Fibroblast of peridontal ligament (primary cell): ENCODE data around the gene GSN.

Source experiments
- DNase-seq: peaks from one replicate; pipeline ENCODE4 v3.0.0-alpha.2; 2010; ENCODE audit errors: extremely low read depth

GSN gene

DNA sequence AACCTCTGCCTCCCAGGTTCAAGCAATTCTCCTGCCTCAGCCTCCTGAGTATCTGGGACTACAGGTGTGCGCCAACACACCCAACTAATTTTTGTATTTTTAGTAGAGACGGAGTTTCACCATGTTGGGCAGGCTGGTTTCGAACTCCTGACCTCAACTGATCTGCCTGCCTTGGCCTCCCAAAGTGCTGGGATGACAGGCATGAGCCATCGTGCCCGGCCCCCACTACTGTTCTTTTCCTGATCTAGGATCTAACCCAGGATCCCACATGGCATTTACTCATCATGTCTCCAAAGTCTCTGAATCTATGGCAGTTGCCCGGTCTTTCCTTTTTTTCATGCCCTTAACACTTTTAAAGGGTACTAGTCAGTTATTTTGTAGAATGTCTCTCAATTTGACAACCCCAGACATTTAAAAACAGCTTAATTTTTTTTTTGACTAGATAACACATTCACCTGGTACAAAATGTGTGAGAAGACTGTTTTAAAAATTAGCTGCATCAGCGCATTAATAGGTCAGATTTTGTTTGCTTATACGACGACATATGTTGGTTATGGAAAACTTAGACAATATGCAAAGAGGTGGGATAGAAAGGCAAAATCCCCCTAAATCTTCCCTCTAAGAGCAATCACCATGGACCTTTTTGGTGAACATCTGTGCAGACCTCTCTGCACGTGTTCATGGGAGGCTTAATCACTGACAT, 55.6 kb downstream of the GSN start:
- DNase-seq = no peak

DNA sequence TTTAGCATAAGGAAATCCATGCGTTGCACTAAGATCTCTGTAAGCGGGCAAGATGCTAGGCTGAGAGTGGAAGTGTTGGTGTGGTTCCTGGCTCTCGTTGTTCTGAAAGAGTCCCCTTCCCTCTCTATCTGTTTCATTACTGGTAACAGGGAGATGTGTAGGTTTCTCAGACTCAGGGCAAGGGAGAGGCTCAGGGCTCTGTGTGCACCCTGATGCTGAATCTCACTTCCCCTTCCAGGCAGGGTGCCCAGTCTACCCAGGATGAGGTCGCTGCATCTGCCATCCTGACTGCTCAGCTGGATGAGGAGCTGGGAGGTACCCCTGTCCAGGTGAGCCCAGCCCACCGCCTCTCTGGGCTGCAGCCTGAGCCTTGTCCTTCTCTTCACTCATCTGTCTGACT, 56.4 kb downstream of the GSN start:
- DNase-seq = no peak

DNA sequence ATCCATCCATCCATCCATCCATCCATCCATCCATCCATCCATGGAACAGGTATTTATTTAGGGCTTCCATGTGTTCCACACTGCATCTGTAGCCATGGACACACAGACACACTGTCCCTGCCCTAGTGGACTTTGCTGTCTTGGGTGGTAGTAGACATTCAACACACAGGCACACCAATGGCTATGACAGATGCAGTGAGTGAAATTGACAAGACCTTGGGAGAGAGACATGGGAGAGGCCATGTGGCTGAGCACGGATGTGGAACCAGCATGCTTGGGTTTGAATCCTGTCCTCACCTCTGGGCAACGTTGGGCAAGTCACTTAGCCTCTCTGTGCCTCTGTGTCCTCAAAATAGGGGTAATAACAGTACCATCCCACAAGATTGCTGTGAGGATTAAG, 56.8 kb downstream of the GSN start:
- no peak for DNase-seq

DNA sequence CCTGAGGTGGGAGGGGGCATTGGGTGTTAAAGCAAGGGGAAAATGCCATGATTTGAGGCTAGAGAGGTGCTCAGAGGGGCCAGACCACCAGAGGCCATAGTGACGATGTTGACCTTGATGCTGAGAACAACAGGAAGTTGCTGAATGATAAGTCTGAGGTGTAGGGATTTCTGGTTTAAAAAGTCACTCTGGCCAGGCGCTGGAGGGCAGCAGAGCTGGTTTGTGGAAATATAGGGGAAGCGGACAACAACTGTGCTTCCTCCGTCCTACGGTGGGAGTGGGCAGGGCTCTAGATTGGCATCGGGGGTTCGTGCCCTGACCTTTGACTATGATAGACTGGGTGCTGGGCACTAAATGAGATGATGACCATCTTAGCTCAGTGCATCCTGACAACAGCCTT, 57.4 kb downstream of the GSN start:
- no peak for DNase-seq

DNA sequence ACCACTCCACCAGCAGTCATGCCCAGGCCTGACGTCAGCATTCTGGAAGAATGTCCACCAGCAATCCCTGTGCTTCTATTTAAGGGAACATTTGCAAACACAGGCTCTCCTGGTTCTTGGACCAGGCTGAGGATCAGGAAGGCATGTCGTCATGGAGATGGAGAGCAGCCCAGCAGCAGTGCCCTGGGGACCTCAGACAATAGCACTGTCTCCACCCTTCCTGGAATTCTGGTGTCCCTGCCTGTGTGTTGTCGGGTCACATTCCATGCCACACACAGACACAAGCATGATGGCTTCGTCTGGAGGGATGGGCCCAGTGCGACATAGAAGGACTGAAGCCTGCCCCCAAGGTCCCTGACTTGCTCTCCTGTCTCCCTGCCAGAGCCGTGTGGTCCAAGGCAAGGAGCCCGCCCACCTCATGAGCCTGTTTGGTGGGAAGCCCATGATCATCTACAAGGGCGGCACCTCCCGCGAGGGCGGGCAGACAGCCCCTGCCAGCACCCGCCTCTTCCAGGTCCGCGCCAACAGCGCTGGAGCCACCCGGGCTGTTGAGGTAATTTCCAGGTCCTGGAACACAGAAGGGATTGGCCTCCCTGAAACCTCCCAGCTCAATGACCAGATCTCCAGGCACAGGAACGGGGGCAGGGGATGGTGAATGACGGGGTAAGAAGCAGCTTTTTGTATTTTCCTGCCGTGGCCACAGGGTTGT, 58.3 kb downstream of the GSN start:
- peak; percentile 94 for DNase-seq

DNA sequence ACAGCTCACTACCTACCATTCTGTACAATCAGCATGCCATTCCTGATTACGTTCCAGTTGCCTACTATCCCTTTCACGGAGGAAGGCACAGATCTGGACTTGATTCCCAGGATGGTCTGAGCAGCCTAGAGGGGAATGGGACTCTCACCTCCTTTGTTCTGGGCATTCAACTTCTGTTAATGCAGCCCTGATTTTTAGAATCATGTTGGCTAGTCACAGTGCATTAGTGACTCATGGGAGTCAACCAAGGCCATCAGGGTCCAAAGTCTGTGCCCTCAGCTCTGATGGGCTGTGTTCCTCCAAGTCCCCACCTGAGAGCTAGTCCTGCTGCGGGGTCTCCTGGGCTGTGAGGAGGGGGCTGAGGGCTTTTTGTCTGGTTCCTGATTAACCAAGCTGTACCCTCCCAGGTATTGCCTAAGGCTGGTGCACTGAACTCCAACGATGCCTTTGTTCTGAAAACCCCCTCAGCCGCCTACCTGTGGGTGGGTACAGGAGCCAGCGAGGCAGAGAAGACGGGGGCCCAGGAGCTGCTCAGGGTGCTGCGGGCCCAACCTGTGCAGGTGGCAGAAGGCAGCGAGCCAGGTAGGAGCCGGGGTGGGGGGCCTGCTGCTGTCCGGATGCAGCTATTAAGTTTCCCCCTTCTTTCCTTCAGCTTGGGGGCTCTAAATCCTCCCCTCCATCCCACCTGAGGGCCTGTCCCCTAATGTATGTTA, 59.1 kb downstream of the GSN start:
- DNase-seq = no peak

DNA sequence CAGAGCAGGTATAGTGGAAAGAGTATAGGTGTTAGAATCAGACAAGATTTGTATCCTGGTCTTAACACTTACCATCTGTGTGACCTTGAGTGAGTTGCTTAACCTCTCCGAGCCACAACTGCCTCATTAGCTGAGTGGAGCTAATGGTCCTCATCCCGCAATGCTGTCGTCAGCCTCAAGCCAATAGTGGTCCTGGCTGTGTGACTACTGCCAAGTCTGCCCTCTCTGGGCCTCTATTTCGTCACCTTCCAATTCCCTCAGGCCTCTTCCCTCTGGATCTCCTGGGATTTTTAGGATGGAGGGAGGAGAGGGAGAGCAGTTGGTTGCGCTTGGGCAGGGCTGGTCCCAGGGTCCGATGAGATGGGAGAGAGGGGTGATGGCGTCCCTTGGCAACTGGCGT, 60.5 kb downstream of the GSN start:
- no peak for DNase-seq

DNA sequence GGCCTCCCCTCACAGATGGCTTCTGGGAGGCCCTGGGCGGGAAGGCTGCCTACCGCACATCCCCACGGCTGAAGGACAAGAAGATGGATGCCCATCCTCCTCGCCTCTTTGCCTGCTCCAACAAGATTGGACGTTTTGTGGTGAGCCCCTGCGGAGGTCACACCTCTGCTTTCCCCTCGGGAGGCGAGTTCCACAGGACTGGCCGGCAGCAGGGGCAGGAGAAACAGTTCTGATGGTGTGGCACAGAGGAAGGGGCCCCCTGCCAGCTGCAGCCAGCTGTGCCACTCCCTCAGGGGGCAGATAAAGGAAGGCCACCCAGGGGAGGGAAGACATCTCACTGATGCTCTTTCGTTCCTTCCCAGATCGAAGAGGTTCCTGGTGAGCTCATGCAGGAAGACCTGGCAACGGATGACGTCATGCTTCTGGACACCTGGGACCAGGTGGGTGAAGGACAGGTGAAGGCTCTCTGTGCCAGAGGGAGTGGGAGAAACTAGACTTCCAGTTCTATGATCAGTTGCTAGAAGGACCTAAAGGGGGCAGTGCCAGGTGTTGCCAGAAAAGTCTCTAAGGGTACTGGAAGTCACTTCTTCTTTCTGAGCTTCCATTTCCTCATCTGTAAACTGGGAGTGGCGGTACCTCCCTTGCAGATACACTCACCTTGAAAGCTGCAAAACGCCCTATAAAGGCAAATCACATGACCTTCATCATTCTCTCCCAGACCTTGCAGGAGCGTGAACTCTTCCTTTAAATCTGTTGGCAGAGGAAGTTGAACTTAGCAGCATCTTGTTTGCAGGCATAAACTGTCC, 61.1 kb downstream of the GSN start:
- no peak for DNase-seq

DNA sequence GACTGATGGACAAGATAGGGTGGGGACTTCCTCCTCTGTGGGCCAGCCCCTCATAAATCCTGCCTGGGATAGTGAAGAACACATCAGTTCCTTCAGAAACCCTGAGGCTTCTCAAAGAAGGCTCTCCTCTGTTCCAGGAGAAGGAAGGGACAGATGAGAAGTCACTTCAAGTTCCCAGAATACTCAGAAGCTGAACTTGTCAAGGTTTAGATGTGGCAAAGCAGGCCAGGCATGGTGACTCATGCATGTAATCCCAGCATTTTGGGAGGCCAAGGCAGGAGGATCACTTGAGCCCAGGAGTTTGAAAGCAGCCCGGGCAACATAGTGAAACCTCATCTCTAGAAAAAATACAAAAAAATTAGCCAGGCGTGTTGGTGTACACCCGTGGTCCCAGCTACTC, 63.6 kb downstream of the GSN start:
- no peak for DNase-seq

DNA sequence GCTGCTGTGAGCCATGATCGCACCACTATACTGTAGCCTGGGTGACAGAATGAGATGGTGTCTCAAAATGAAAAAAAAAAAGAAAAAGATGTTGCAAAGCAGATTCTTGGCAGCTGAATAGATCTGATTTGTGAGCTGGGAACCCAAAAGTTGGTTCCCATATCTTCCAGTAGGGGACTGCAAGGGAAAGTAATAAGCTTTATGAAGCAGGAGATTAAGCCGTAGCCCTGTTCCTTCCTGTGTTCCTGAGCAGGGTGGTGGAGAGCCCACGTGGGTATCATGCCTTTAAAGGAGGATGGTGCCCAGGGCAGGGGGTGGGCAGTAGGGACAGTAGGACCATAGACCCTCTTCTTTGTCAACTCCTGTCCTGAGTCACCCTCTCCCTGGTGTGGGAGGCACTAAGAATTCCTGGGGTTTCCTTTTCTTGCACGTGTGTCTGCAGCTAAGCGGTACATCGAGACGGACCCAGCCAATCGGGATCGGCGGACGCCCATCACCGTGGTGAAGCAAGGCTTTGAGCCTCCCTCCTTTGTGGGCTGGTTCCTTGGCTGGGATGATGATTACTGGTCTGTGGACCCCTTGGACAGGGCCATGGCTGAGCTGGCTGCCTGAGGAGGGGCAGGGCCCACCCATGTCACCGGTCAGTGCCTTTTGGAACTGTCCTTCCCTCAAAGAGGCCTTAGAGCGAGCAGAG, 64.2 kb downstream of the GSN start:
- peak; percentile 91 for DNase-seq

DNA sequence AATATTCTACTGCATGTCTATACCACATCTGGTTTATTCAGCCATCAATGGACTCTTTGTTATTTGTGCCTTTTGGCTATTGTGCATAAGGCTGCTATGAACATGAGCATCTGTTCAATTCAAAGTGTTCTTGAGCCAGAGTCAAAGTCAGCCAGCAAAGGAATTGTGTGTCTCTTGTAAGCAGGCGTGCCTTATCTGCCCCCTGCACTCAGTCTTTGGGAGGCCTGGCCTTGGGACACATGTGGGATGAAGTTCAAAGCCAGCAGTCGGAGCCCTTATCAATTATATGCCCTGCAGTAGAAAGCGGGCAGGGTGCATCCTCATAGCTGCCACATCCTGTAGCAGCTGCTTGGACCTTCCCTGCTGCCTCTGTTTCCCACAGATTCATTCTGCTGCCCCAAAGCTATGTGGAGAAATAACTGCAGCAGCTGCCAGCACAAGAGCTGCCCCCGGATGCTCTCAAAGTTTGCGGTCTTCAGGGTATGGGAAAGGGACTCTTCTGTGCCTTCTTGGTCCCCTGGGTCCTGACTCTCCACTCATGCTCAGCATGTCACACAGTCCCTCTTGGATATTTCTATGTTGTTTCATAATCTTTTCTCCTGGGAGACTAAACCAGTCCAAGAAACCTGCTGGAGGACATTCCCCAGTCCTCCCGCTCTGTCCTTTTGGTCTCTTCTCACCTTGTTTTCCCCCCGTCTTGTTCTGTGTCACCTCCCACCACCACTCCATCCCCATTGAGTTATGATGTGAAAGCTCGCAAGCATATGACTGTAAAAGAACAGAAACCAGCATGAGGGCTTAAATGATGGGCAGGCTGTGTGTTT, 66.2 kb downstream of the GSN start:
- no peak for DNase-seq

DNA sequence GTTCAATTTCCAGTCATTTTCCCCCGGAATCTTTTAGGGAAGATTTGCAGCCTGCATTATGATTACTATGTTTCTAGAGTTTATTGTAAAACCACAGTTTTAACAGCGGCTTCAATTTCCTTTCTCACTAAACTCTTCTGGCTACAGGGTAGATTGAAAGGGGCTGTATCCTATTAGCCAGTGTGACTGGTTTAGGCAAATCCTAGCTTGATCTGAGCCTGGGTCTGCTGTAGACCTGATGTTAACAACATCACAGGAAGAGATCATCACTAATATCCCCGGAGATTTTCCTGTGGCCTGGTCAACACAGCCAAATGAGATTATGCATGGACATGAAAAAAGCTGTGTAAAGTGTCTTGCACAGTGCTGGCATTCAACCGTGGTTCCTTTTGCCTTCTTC, 68.7 kb downstream of the GSN start:
- DNase-seq = no peak

DNA sequence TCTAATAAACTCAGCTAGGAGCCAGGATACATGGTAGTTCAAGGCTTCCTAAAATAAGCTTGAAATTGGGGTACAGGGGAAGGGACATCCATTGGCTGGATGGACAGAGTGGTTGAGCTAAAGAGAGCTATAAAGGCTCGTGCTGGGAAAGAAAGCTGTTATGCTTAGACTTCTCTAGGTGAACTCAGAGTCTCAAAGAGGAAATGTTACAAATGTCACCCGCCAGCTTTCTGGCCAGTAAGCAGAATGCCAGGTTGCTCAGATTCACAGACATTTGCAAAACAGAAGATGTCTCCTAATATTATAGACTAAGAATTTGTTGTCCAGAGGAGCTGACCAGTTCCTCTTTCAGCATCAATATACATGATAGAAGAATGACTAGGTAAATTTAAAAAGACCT, 71.5 kb downstream of the GSN start:
- DNase-seq = no peak

DNA sequence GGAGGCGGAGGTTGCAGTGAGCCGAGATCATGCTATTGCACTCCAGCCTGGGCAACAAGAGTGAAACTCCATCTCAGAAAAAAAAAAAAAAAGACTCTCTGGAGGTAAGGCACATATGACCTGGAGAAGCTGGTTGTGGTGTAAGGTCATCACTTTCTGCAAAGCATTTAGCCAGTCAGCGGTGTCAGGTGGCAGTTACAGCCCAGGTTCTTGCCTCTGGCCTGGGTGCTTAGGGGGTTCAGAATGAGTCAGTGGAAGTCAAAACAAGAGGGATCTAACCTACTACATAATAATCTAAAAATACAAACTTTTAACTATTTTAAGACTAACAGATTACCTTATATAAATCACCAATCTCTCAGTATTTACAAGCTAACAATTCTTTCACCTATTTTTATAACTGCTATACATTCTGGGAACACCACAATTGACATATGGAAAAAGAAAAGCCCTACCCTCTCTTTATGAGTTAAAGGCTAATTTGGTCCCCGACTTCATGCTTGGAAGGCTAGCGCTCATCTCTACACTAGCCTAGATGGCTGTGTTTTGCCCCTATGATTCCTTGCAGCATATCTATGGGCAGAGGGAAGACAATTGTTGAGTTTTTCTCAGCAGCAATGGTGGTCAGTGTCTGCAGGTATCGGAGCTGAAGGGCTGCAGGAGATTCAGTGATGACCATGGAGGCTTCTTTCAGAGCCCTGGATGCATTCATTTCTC, 72.9 kb downstream of the GSN start:
- DNase-seq = no peak

DNA sequence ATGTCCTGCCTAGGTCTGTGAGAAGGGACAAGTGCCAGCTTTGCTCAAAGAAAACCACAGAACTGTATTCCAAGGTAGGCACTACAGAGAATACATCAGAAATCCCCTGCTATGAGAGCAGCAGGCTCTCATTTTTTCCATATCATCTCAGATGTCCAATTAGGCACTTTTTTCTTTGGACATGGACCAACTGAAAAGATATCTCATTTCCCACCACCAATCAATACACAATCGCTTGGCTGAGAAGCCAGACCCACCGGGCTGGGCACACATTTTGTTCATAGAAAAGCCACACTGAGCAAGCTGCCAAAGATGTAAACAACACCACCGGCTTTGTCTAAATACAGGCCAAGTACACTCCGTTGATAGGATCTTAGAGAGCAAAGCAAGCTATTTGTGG, 76.2 kb downstream of the GSN start:
- DNase-seq = no peak

DNA sequence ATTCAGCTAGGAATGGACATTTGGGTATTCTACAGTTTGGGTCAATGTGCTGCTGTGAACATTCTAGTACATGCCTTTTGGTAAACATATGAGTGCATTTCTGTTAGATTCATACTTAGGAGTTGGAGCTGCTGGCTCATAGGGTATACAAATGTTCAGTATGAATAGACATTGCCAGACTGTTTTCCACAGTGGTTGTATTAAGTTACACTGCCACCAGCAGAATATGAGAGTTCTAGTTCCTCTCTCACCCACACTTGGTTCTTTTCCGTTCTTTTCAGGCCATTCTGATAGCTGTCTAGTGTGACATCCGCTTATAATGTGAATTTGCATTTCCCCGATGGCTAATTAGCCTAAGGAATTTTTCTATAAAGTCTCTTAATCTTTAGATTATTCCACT, 77.1 kb downstream of the GSN start:
- peak; percentile 53 for DNase-seq

DNA sequence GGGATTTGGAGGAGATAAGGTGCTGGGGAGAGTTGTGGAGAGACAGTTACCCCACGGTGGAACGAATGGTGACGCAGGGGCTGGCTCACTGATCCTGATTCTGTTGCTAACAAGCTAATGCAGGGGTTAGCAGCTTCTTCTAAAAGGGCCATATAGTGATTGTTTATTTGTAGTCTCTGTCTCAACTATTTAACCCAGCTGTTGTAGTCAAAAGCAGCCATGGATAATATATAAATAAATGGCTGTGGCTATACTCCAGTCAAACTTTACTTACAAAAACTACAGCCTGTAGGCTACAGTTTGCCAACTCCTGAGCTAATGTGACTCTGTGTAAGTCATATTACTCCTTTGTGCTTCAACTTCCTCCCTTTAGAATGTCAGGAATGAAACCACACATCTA, 80.3 kb downstream of the GSN start:
- DNase-seq = no peak

DNA sequence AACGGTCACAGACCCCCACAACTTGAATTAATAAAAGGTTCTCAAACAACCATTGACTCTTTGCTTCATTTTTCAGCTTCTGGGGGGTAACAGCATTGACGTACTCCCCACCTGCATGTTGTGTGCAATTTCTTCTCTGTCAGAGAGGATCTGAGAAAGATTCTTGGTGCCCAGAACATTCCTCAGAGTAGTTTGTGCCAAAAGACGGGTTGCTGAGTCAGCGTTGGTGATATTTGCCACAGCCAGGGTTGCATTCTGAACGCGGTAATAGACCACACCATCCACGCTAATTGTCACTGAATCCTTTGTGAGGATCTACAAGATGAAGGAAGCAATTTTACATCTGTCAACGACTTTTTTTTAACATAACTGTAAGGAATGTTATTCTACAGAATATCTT, 81.0 kb downstream of the GSN start:
- DNase-seq = no peak

DNA sequence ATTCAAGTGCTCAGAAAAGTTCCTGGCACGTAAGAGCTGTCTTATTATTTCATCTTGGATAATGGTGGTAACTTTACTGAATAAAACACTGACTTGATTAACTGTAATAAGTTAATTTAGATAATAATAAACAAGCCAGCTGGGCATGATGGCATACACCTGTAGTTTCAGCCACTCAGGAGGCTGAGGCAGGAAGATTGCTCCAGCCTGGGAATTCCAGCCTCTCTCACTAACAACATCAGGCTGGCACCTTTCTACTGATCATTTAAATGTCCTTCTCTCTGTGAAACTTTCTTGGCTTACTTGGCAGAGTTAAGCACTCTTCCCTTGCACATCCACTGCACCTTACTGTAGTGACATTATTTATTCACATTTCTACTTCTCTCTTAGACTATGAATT, 82.1 kb downstream of the GSN start:
- no peak for DNase-seq

DNA sequence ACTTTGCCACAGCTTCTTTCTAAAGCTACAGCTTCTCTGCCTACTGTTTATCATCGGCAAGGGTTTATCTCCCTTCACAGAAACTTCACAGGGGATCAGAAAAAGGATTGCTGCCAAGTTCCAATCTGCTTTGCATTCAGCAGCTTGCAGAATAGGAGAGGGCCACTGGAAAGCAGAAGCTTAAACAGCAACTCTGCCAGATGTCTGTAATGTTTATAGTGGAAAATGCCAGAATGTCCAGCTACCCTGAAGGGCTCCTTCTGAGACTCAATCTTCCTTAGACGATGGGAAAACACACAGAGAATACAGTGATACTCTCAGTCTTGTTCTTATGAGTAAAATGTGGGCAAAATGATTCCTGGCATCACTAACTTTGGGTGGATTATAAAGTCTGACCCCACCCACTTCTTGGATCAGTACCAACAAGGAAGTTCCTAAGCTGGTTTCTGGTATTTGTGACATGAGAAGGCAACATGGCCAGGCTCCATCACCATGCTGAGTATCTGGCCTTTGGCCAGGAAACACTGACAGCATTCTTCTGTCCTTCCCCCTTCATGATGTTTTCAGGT, 83.1 kb downstream of the GSN start:
- DNase-seq = peak; percentile 99
